ENCODE data around the gene SYTL5.

The SYTL5 gene

DNA sequence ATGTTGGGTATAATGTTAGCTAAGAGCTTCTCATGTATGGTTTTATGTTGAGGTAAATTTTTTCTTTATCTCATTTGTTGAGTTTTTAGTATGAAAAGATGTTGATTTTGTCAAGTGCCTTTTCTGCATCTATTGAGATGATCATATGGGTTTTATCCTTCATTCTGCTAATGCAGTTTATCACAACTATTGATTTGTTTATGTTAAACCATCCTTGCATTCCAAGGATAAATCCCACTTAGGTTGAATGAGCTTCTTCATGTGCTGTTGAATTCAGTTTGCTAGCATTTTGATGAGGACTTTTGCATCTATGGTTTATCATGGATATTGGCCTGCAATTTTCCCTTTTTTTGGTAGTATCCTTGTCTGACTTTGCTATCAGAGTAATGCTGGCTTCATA, 93.3 kb downstream of the SYTL5 start:
- DNase-seq, result no peak

DNA sequence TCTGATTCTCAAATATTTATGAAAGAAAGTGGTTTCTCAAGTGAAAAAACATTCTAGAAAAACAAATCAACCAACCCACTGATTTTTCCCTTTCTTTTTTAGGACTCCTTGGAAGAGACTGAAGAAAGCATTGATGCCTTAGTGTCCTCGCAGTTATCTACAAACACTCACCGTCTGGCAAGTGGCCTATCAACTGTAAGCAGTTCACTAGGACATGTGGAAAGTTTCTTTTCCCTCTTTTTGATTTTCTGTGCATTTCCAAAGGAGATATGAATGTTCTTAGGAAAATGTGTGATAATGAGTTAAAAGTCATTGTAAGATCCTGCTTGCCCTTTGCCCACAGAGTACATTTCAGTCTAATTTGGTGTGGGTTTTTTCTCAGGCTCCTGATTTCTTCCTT, 95.9 kb downstream of the SYTL5 start:
- no peak for DNase-seq

DNA sequence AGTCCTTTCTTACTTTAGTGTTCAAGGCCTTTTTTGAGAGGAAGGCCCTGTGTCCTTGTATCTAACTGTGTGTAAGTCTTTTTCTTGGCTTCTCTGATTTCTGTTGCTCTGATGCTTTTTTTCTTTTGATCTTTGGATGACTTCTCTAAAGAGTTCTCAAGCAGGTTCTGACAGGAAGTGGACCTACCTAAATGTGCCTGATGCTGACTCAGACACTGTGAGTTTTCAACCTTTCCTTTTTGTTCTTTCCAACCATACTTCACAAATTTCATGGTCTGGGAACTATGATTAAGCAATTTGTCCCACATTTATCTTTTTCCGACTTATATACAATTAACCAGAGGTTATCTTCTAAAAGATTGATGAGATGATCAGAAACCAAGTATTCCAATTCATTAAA, 96.5 kb downstream of the SYTL5 start:
- no peak for DNase-seq

GRCh38 chrX:38103857-38104812, 97.8 kb downstream of the SYTL5 start:
- DNase-seq, result no peak

- DNase-seq, result no peak
Measured at GRCh38 chrX:38105216-38105725, 98.9 kb downstream of the SYTL5 start.

DNA sequence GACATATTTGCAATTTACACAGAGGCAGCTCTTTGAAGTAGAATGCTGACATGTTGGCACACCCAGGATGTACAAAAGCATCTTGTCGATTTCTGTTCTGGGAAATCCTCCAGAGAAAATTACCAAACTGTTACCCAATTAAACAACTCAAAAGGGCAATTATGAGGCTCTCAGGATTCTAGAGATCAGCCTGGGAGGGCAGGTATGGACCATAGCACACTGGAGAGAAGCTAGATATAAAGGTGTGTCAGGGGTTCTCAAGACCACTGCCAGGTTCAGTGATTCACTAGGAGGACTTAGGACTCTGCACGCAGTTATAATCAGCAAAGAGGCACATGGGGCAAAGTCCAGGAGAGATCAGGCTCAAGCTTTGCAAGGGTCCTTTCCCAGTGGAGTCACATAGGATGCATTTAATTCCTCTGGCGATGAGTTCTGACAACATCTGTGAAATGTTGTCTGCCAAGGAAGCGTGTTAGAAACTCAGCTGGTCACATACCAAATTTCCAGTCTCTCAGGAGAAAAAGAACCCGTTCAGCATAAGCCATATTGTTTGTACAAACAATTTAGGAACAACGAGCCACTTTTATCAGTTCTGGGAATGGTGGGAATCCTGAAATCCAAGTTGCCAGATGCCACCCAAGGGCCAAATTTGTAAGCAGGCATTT, 100.8 kb downstream of the SYTL5 start:
- no peak for DNase-seq

- DNase-seq, result no peak
Measured at GRCh38 chrX:38108364-38108763, 102.0 kb downstream of the SYTL5 start.

DNA sequence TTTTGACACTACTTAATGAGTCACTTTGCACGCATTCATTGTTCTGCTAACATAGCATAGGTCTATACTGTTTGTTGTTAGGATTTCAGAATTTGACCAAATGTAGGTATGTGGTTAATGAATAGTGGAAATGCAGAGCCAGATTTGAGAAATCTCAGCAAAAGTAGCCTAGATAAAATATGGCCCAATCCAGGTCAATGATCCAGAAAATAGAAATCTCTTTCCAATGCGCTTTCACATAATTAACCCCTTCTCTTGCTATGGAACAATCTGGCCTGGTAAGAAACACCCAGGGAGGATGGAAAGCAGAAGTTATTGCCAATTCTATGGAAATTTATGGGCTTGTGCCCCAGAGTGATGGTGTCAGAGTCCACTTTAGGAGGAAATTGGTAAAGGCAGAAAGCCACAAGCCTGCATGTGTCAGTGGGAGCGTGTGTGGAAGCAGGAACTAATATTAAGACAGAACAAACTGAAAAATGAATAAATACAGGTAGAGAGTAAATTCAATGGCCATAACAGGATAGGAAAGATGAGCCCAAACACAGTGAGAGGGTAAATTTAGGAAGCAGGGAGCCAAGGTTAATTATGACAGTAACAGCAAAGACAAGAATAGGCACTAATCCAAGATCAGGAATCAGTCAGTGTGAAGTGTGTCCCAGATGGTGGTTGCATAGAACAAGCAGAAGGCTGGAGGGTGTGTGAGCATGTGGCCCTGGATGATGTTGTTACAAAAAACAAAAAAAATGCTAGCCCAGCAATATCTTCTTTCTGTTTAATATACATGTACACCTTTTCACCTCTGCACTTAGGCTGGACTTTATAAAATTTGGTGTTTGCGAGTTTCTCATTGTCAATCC, 102.9 kb downstream of the SYTL5 start:
- no peak for DNase-seq

GRCh38 chrX:38110231-38110630, 103.9 kb downstream of the SYTL5 start:
- no peak for DNase-seq

DNA sequence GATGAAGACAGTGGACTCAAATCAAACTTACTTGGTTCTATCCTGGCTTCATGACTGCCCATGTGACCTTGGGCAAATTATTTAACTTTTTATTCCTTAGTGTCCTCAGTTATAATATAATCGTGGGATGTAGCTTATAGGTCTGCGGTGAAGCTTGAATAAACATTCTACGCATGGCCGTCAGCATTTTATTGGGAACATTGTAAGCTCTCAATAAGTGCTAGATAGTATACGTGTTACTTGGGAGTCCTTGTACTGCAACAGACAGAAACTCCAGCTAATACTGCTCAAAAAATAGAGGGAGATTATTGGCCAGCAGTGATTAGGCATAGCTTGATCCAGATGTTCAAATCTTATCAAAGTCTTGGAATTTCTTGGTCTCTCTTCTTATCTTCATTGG, 104.8 kb downstream of the SYTL5 start:
- no peak for DNase-seq

- DNase-seq, result no peak
Measured at GRCh38 chrX:38112566-38112965, 106.2 kb downstream of the SYTL5 start.

DNA sequence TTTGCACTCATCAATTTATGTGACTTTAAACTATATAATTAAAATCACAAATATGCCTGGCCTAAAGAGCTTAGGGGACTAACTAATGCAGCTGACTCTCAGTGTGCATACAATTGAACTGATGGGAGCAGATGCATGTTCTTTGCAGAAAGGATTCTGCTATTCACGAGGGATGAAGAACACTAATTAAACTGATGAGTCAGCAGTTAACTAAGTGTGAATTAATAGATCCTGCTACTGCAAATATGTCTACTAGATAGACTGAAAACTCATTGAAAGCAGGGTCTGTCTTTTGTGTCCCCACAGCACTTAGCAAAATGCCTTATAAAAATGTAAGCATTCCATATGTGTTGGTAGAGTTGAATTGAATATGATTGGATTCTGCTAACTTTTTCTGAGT, 110.4 kb downstream of the SYTL5 start:
- no peak for DNase-seq

DNA sequence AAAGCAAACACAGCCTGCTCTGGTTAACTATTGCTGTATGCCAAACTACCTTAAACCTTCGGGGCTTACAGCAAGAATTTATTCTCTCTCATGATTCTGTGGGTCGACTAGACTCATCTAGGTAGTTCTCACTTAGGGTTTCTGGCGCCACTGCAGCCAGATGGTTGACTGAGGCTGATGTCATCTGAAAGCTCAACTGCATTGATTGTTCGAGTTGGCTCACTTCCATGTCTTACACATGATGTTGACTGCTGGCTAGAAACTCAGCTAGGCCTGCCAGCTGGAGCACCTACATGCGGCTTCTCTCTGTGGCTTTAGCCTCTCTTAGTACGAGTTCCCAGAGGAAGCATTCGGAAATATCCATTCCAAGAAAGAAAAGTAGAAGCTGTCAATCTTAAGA, 111.1 kb downstream of the SYTL5 start:
- DNase-seq, result no peak

DNA sequence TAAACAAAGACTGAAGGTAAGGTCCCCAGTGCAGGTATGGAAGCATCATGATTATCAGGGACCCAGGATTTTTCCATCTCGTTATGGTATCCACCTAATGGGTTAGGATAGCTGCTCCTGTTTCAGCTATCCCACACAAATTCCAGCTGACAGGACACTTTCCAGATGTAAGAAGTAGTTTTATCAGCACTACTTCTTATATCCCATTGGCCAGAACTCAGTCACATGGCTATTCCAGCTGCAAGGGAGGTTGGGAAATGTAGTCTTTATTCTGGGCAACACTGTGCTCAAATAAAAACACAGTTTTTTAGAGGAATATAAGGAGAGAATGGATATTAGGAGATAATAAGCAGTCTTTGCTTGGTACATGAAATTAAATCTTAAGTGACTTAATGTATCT, 117.6 kb downstream of the SYTL5 start:
- no peak for DNase-seq

DNA sequence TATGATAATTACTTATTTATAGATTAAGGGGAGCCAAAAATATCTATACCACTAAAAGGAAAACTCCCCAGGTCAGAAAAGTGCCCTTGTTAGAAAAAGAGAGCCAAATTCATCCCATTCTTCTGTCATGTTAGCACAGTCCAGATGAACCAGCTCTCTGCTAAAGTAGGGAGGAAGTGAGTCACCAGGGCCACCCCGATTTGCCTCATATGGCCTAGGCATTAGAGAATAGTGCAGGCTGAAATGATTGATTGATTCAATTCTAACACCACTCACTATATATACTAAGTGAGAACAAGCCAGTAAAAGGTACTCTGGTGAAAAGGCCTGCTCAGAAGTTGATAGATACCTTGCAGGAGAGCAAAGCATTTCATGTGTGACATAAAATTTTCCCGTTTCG, 119.8 kb downstream of the SYTL5 start:
- DNase-seq, result no peak

DNA sequence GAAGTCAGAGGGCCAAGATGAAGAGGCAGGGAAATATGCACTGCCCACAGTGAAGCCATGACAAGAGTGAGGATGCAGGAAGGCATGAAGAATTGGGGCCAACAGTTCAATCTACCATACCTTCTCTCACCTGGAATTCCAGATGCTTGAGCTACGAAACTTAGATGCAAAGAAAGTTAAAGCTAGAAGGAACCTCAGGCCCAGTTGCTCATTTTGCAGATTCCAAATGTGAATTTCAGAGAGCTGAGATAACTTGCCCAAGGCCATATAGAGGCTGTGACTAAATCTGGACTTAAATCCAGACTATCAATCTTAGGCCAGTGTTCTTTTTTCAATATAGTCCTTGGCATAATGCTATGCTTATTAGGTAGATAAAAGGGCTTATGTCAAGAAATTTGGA, 121.6 kb downstream of the SYTL5 start:
- DNase-seq, result no peak

DNA sequence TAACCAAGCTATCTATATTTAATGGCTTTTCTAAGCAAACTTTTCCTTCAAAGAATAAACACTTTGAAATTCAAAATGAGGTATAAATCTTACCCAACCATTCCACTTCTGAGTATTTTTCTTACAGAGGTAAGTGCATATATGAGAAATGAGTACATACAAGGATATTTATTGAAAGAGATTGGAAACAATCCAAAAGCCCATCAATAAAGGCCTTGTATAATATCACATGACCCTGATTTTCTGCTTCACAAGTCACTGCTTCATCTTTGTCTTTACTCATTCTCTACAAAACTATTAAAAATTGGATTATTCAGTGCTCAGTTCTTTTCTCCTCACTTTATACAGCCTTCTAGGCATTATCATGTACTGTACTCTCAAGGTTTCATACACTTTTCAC, 123.0 kb downstream of the SYTL5 start:
- no peak for DNase-seq

DNA sequence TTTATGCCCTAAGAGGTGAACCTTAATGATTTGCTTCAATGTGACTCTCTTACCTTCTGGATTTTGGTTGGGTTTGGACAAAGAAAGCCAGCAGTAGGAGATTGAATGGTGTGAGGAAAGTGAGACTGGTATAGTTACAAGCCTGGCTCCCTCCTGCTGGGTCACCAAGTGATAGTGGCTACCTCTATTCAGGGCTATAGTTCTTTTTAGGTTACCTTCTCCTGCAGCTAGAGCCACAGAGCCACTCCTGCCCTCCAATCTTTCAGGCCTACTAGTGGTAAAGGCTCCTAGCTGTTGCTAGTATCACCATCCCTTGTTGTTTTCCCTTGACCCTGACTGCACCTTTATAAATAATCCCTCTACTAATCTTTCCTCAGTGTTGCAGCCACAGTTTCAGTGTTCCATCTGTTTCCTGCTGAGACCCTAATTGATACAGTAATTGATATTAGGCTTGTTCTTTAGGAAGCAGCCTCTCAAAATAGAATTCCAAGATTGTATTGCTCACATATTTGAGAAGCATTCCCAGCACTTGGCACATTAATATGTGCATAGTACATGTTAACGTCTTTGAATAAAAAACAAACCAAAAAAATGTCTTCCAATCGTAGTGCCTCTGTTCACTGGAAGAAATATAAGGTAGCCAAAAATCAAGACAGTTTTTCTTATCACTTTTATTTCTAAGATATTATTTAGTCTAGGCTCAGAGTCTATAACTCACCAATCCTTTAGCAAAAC, 132.0 kb downstream of the SYTL5 start:
- no peak for DNase-seq

- no peak for DNase-seq
Measured at GRCh38 chrX:38138900-38139299, 132.5 kb downstream of the SYTL5 start.

DNA sequence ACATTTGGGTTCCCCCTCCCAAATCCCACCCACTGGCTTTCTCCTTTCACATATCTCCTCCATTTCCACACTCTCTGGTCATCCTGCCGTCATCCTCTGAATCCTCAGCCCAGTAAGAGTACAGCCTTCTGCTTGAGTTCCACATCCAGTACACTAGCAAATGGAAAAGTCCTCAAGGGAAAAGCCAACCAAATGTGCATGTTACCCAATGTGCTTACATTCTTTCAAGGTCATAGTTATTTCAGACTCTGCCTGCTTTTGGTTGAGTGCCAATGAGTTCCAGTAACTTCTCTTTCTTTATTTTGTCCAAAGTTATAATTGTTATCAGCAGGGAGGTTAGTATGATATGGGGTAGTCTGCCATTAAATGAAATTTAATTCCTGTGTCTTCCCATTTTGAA, 136.3 kb downstream of the SYTL5 start:
- no peak for DNase-seq

DNA sequence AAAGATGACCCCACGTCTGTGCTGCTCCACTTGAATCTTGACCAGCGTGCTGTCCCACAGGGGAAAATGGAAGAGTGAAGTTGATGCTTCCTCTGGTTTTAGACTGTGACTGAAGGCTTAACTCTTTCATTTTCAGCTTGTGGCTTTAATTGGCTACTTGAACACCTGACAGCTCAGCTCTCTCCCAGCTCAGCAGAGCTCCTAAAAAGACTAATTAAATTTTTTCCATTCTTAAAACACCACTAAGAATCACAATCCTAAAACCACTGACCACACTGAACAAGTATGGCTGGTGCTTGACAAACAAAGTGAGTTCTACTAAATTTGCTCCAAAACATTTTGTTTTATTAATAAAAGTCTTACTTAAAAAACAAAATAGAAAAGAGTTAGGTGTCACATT, 142.7 kb downstream of the SYTL5 start:
- DNase-seq, result no peak

- DNase-seq, result no peak
Measured at GRCh38 chrX:38150993-38151392, 144.6 kb downstream of the SYTL5 start.

DNA sequence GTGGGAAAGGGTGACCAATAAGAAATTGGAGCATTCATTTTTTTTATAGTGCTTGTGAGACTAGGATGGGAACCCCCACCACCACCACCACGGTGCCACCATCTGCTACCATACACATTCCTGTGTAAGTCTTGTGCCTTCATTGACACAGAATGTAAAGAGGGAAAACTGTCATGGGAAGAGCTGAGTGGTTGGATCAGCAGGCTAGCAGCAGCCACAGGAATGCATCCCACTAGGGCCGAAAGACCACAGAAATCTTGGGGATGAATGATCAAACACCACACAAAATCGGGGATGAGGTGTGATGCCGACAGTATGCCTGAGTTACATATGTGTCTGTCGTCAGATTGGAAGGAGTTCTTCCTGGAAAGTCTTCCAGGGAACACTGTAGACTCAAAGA, 145.1 kb downstream of the SYTL5 start:
- DNase-seq, result no peak

Measured in CD4-positive, alpha-beta T cell treated with Interleukin-17A for 4 hours (primary cell).